H9 (cell line): ENCODE data around the gene MOGAT2. TPM values are rescaled to one million over a fixed set of nuclear protein-coding genes. Genes with fewer than 3 reads are reported as not detected.
"Not testable (repeated sequence)": the region's sequence is repeated elsewhere in the genome, so short reads cannot be mapped to it uniquely, and the experiment has no call there.

Experiments used
- DNase-seq: peaks from one replicate; pipeline ENCODE4 v3.0.0-alpha.2; 2017
- H2AFZ ChIP-seq: one replicate; pipeline ENCODE4 v1.6.1; 2013; ENCODE audit warnings: mild to moderate bottlenecking, low read length, control low read depth, moderate library complexity
- H2AK5ac ChIP-seq: 2 replicates; pipeline ENCODE4 v1.6.1; 2013; ENCODE audit warnings: low read length, control low read depth, mixed read lengths; ENCODE audit not compliant: insufficient read length
- H2BK120ac ChIP-seq: one replicate; pipeline ENCODE4 v1.6.1; 2013; ENCODE audit warnings: low read depth, mild to moderate bottlenecking, low read length, control low read depth, inconsistent platforms; ENCODE audit not compliant: poor library complexity, severe bottlenecking
- H2BK12ac ChIP-seq: 2 replicates; pipeline ENCODE4 v1.6.1; 2013; ENCODE audit warnings: low read length, control low read depth, mixed read lengths, low read depth; ENCODE audit not compliant: insufficient read length
- H2BK15ac ChIP-seq: 2 replicates; pipeline ENCODE4 v1.6.1; 2013; ENCODE audit warnings: low read depth, low read length, control low read depth
- H2BK20ac ChIP-seq: one replicate; pipeline ENCODE4 v1.6.1; 2013; ENCODE audit warnings: low read depth, mild to moderate bottlenecking, low read length, control low read depth, inconsistent platforms; ENCODE audit not compliant: poor library complexity, severe bottlenecking
- H2BK5ac ChIP-seq: 2 replicates; pipeline ENCODE4 v1.6.1; 2013; ENCODE audit warnings: low read length, control low read depth, mixed read lengths; ENCODE audit not compliant: insufficient read length
- H3K14ac ChIP-seq: 2 replicates; pipeline ENCODE4 v1.6.1; 2013; ENCODE audit warnings: low read length, control low read depth; ENCODE audit not compliant: insufficient read depth
- H3K18ac ChIP-seq: 2 replicates; pipeline ENCODE4 v1.6.1; 2013; ENCODE audit warnings: low read depth, mild to moderate bottlenecking, mixed read lengths, low read length, control low read depth; ENCODE audit not compliant: insufficient read length
- H3K23ac ChIP-seq: 2 replicates; pipeline ENCODE4 v1.6.1; 2013; ENCODE audit warnings: low read length, control low read depth, mixed read lengths, low read depth; ENCODE audit not compliant: insufficient read length
- H3K23me2 ChIP-seq: 2 replicates; pipeline ENCODE4 v1.6.1; 2013; ENCODE audit warnings: low read depth, mild to moderate bottlenecking, mixed read lengths, low read length, control low read depth; ENCODE audit not compliant: insufficient read length, poor library complexity, severe bottlenecking
- H3K27ac ChIP-seq: 2 replicates; pipeline ENCODE4 v1.5.1; 2013; ENCODE audit warnings: low read length, control low read depth, mixed read lengths, low read depth; ENCODE audit not compliant: insufficient read length
- H3K27me3 ChIP-seq: 2 replicates; pipeline ENCODE4 v1.6.1; 2013; ENCODE audit warnings: low read length, control low read depth, inconsistent platforms; ENCODE audit not compliant: insufficient read depth
- H3K4ac ChIP-seq: 2 replicates; pipeline ENCODE4 v1.6.1; 2013; ENCODE audit warnings: low read depth, mild to moderate bottlenecking, control low read depth, inconsistent platforms, low read length, moderate library complexity
- H3K4me1 ChIP-seq: 2 replicates; pipeline ENCODE4 v1.6.1; 2013; ENCODE audit warnings: low read length, control low read depth, inconsistent platforms; ENCODE audit not compliant: insufficient read depth
- H3K4me2 ChIP-seq: 2 replicates; pipeline ENCODE4 v1.6.1; 2013; ENCODE audit warnings: low read length, control low read depth, mixed read lengths; ENCODE audit not compliant: insufficient read length, insufficient read depth
- H3K56ac ChIP-seq: 2 replicates; pipeline ENCODE4 v1.6.1; 2013; ENCODE audit warnings: low read depth, mild to moderate bottlenecking, mixed read lengths, low read length, control low read depth; ENCODE audit not compliant: insufficient read length
- H3K79me1 ChIP-seq: 2 replicates; pipeline ENCODE4 v1.6.1; 2013; ENCODE audit warnings: low read depth, mild to moderate bottlenecking, moderate library complexity, low read length, control low read depth, inconsistent platforms; ENCODE audit not compliant: insufficient read depth, poor library complexity, severe bottlenecking
- H3K79me2 ChIP-seq: 2 replicates; pipeline ENCODE4 v1.6.1; 2013; ENCODE audit warnings: low read length, control low read depth, inconsistent platforms; ENCODE audit not compliant: insufficient read depth
- H3K9ac ChIP-seq: 2 replicates; pipeline ENCODE4 v1.6.1; 2013; ENCODE audit warnings: low read length, control low read depth, mixed read lengths; ENCODE audit not compliant: insufficient read length; ENCODE audit errors: extremely low read depth
- H3K9me3 ChIP-seq: one replicate; pipeline ENCODE4 v1.6.1; 2013; ENCODE audit warnings: low read depth, low read length, inconsistent platforms; ENCODE audit not compliant: control insufficient read depth
- H3T11ph ChIP-seq: one replicate; pipeline ENCODE4 v1.6.1; 2013; ENCODE audit warnings: mild to moderate bottlenecking, low read length, control low read depth, inconsistent platforms
- H4K20me1 ChIP-seq: one replicate; pipeline ENCODE4 v1.6.1; 2013; ENCODE audit not compliant: control insufficient read depth, insufficient read length, insufficient read depth
- H4K5ac ChIP-seq: 2 replicates; pipeline ENCODE4 v1.6.1; 2013; ENCODE audit warnings: low read depth, mild to moderate bottlenecking, mixed read lengths, low read length, control low read depth; ENCODE audit not compliant: insufficient read length
- H4K8ac ChIP-seq: replicated peaks from 2 replicates; pipeline ENCODE4 v1.6.1; 2013; ENCODE audit warnings: low read length, control low read depth, mixed read lengths, low read depth; ENCODE audit not compliant: insufficient read length
- H4K91ac ChIP-seq: 2 replicates; pipeline ENCODE4 v1.6.1; 2013; ENCODE audit warnings: low read depth, mild to moderate bottlenecking, moderate library complexity, mixed read lengths, low read length, control low read depth; ENCODE audit not compliant: insufficient read length
- H3K27ac Mint-ChIP-seq, 3 experiments: 2 replicates in 2 of 3; 3 replicates in 1 of 3; pipeline ENCODE4 v1.8.0; 2020 to 2021; ENCODE audit warnings: mixed read lengths in 3 of 3, mild to moderate bottlenecking in 1 of 3, moderate library complexity in 1 of 3
- H3K27me3 Mint-ChIP-seq: 2 replicates; pipeline ENCODE4 v1.8.0; 2021; ENCODE audit warnings: low read depth, mild to moderate bottlenecking, moderate library complexity, mixed read lengths
- H3K36me3 Mint-ChIP-seq, 3 experiments: 2 replicates in 2 of 3; 3 replicates in 1 of 3; pipeline ENCODE4 v1.8.0; 2020 to 2021; ENCODE audit warnings: low read depth in 3 of 3, mixed read lengths in 3 of 3; ENCODE audit not compliant: insufficient read depth in 1 of 3
- H3K4me1 Mint-ChIP-seq, 2 experiments: 2 replicates each; pipeline ENCODE4 v1.8.0; 2020; ENCODE audit warnings: mixed read lengths in 2 of 2
- H3K4me3 Mint-ChIP-seq, 2 experiments: 2 replicates in 1 of 2; 3 replicates in 1 of 2; pipeline ENCODE4 v1.8.0; 2020 to 2021; ENCODE audit warnings: mild to moderate bottlenecking in 2 of 2, mixed read lengths in 2 of 2, moderate library complexity in 1 of 2
- H3K9me3 Mint-ChIP-seq, 2 experiments: 2 replicates in 1 of 2; 3 replicates in 1 of 2; pipeline ENCODE4 v1.8.0; 2020; ENCODE audit warnings: mild to moderate bottlenecking in 2 of 2, mixed read lengths in 2 of 2, moderate library complexity in 1 of 2
- total RNA-seq: library from RNA; stranded (reverse); gene quantifications from 2 replicates; pipeline ENCODE4 v1.2.1, GENCODE V29; 2021

MOGAT2 gene
- total RNA-seq, 1 experiment from 2014 or later, result not detected

DNA sequence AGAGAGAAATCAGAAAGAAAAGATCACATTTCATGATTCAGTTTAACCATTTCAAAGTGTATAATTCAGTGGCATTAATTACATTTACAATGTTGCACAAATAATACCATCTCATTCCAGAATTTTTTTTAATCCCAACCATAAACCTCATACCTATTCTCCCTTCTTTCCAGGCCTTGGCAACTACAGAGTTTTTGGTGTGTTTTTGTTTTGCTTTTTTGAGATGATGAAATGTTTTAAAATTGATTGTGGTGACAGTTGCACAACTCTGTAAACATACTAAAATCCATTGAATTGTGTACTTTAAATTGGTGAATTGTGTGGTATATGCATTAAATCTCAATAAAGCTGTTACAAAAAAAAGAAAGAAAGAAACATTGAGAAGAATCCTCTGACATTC, 37.3 kb downstream of the MOGAT2 start:
- H3K23ac ChIP-seq, H2BK120ac ChIP-seq, H3K4ac ChIP-seq, H4K20me1 ChIP-seq, H3K4me3 Mint-ChIP-seq, H3K9ac ChIP-seq, H2BK20ac ChIP-seq, H3K56ac ChIP-seq, H3K14ac ChIP-seq, H4K91ac ChIP-seq, H4K8ac ChIP-seq, H3K79me2 ChIP-seq, H3K9me3 Mint-ChIP-seq, H3K18ac ChIP-seq, H4K5ac ChIP-seq, H3K4me2 ChIP-seq, H2BK12ac ChIP-seq, H3K4me1 Mint-ChIP-seq, H3K79me1 ChIP-seq, H2BK15ac ChIP-seq, H3K9me3 ChIP-seq, H3T11ph ChIP-seq, H3K27me3 ChIP-seq, H2AK5ac ChIP-seq, H3K36me3 Mint-ChIP-seq, H3K27ac ChIP-seq, H3K23me2 ChIP-seq, DNase-seq, H3K4me1 ChIP-seq, H3K27ac Mint-ChIP-seq, H2AFZ ChIP-seq, H2BK5ac ChIP-seq: not testable (repeated sequence)
- peaks cover 22% of the 10 kb centered on the region for H3K27me3 Mint-ChIP-seq
